Activated CD4-positive, alpha-beta T cell treated with anti-CD3 and anti-CD28 coated beads, Interleukin-2, amount 10 ng/mL, durations not matched to agents 7 days and 5 days (primary cell): ENCODE data around the gene NSD2. TPM values are rescaled to one million over a fixed set of nuclear protein-coding genes. Genes with fewer than 3 reads are reported as not detected.
"Not testable (repeated sequence)": the region's sequence is repeated elsewhere in the genome, so short reads cannot be mapped to it uniquely, and the experiment has no call there.

ENCODE experiments used
- CTCF ChIA-PET: fragments of 350-600 bp; sonication (Branson Sonifier 250); formaldehyde crosslinking; loops from one replicate; lab custom pipeline; 2021; ENCODE audit warnings: antibody characterized with exemption; lab: Charles Lee
- POLR2A ChIA-PET: fragments of 350-600 bp; sonication (Branson Sonifier 250); formaldehyde crosslinking; loops from one replicate; lab custom pipeline; 2021; ENCODE audit warnings: antibody characterized with exemption; lab: Charles Lee
- DNase-seq: peaks from one replicate; pipeline ENCODE4 v3.0.0-alpha.2; 2020
- H3K27ac Mint-ChIP-seq: one replicate; pipeline ENCODE4 v1.8.0; 2021; ENCODE audit warnings: mild to moderate bottlenecking, moderate library complexity, mixed read lengths
- H3K27me3 Mint-ChIP-seq: one replicate; pipeline ENCODE4 v1.8.0; 2021; ENCODE audit warnings: mixed read lengths
- H3K36me3 Mint-ChIP-seq: one replicate; pipeline ENCODE4 v1.8.0; 2021; ENCODE audit warnings: low read depth, mixed read lengths
- H3K4me1 Mint-ChIP-seq: one replicate; pipeline ENCODE4 v1.8.0; 2021; ENCODE audit warnings: mixed read lengths
- H3K4me3 Mint-ChIP-seq: one replicate; pipeline ENCODE4 v1.8.0; 2021; ENCODE audit warnings: mild to moderate bottlenecking, moderate library complexity, mixed read lengths
- H3K9me3 Mint-ChIP-seq: one replicate; pipeline ENCODE4 v1.8.0; 2021; ENCODE audit warnings: mixed read lengths
- microRNA-seq: library from miRNA; unstranded; fragments of <30 nt; microRNA quantifications from one replicate; pipeline ENCODE4 v1.2.0, GENCODE V29; 2021; ENCODE audit warnings: borderline microRNAs expressed, borderline replicate concordance
- total RNA-seq, 2 experiments: library from RNA; stranded (reverse); gene quantifications; one replicate each; pipeline ENCODE4 v1.2.3, GENCODE V29; 2021

The NSD2 gene
- total RNA-seq, 2 experiments from 2014 or later: 248 to 271 TPM

DNA sequence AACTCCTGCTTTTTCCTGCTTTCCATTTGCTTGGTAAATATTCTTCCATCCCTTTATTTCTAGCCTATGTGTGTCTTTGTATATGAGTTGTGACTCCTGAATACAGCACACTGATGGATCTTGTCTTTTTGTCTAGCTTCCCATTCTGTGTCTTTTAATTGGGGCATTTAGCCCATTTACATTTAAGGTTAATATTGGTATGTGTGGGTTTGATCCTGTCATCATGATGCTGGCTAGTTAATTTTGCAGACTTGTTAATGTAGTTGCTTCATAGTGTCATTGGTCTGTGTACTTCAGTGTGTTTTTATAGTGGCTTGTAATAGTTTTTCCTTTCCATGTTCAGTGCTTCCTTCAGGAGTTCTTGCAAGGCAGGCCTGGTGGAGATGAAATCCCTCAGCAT, 160.0 kb downstream of the NSD2 start:
- H3K4me1 Mint-ChIP-seq, H3K9me3 Mint-ChIP-seq, H3K36me3 Mint-ChIP-seq, DNase-seq, POLR2A ChIA-PET, H3K27ac Mint-ChIP-seq, H3K4me3 Mint-ChIP-seq: not testable (repeated sequence)
- CTCF ChIA-PET: interaction anchor here (0.6 kb wide), 1 partner anchor 51 kb away, joined by 3 read pairs; no protein-coding TSS in a partner anchor
- H3K27me3 Mint-ChIP-seq: peaks cover 46% of the 10 kb centered on the region

Small RNAs within 50 kb of the gene (microRNA-seq; reads per million reads assigned to microRNA genes)
- not detected for gene MIR943

Other genes starting within 250 kb of the NSD2 start
- gene FAM53A, start 187.1 kb upstream of the NSD2 start, total RNA-seq: 1 to 10 TPM in 1 of 2 experiments, under 1 TPM in 1; 0.99 to 1.6 TPM
- 100 to 1,000 TPM; 116 to 137 TPM for gene SLBP, start 159.1 kb upstream of the NSD2 start, total RNA-seq
- 10 to 100 TPM; 20.9 to 22.3 TPM for gene TMEM129, start 150.1 kb upstream of the NSD2 start, total RNA-seq
- gene TACC3, start 149.9 kb upstream of the NSD2 start, total RNA-seq: 100 to 1,000 TPM; 301 to 305 TPM
- gene FGFR3, start 78.1 kb upstream of the NSD2 start, total RNA-seq: under 1 TPM; 0.25 to 0.27 TPM
- gene LETM1, start 15.2 kb upstream of the NSD2 start, total RNA-seq: 10 to 100 TPM; 40.7 to 49.5 TPM
- gene NELFA, start 137.6 kb downstream of the NSD2 start, total RNA-seq: 10 to 100 TPM; 34.7 to 36.2 TPM
- under 1 TPM in 1 of 2 experiments, not detected in 1; 0.07 TPM for gene NAT8L, start 187.9 kb downstream of the NSD2 start, total RNA-seq